Hippocampal formation (tissue), 2 donors: ENCODE measurements around the gene PSKH1.

Experiments used
- DNase-seq, 2 donors: peaks; one replicate each; lab custom pipeline; 2025; lab: John Stamatoyannopoulos, UW

PSKH1 gene

GRCh38 chr16:67940446-67941089, 47.5 kb downstream of the PSKH1 start:
- DNase-seq: no peak

GRCh38 chr16:67941469-67942199, 48.6 kb downstream of the PSKH1 start:
- DNase-seq: no peak

DNA sequence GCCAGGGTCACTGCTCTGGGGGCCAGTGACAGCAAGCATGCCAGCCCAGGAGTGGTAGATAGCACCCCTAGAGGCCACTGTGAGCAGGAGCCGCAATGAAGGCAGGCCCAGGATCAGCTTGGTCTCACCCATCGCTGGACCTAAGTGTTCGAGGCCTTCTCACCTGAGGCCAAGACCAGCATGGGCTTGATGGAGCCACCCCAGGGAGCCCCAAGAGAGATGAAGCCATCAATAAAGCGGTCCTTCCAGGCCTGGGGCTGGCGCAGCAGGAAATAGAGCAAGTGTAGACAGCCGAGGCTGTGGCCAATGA, 49.1 kb downstream of the PSKH1 start:
- no peak for DNase-seq

GRCh38 chr16:67942510-67943255, 49.6 kb downstream of the PSKH1 start:
- no peak for DNase-seq

GRCh38 chr16:67943256-67943618, 50.2 kb downstream of the PSKH1 start:
- no peak for DNase-seq

GRCh38 chr16:67943619-67944504, 50.8 kb downstream of the PSKH1 start, which contains the start of gene LCAT:
Gene LCAT, minus strand, starts transcription at chr16:67944120. Its CDS starts 19 bp downstream, at chr16:67944101.
- DNase-seq: peak; percentile 70 to 85

DNA sequence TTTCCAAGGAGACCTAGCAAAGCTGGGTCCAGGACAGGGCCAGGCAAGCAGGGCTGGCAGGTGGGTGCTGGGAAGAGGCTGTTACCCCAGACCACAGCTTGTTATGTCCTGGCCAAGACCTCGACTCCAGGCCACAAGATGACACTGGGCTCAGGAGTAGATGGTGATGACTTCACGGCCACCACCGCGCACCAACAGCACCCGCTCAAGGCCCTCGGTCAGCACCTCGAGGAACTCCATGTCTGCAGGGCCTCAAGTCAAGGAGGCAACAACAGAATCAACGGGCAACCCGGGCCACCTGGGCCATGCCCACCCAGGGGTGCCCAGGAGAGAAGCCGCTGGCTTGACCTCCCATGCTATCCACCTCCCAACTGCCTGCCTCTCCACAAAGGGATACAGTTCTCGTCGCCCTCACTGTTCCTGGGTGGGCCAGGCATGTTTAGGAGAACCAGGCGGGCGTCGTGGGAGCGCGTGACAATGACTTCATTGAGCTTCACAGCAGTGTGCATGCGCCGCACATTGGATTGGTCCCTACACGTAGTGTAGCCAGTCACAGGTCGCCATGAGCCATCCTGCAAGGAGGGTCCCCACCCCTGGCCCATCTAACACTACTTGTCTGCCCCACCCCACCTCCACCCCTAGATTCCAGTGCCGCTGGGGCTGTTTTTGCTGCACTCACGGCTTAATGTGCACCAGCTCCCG, 51.8 kb downstream of the PSKH1 start:
- DNase-seq: no peak

- DNase-seq: no peak
Measured at GRCh38 chr16:67945392-67945933, 52.4 kb downstream of the PSKH1 start.

GRCh38 chr16:67946128-67946569, 53.1 kb downstream of the PSKH1 start:
- no peak for DNase-seq

DNA sequence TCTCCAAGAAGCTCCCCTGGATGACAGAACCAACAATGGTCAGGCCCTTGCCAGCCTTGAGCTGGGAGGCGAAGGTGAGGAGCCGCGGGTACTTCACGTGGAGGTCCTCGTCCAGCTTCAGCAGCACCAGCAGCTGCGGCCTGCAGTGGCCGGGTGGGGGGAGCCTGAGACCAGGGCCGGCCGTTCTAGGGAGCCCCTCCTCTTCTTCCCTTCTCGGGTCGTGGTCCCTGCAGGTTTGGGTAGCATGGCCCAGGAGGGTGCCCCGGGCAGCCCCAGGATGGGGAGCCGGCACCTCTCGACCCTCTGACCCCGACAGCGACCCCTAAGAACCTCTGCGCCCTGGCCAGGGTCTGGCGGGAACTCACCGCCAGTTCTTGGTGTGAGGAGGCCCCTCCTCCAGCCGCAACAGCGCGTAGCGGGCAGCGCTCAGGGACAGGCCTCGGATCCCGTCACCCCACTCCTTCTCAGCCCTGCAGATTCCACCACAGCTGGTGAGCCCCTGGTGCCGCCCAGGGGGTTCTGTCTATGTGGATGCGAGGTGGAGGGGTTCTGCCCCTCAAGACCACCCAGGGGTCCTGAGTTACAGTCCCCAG, 54.0 kb downstream of the PSKH1 start:
- DNase-seq: no peak

- no peak for DNase-seq
Measured at GRCh38 chr16:67948015-67948414, 55.0 kb downstream of the PSKH1 start.

DNA sequence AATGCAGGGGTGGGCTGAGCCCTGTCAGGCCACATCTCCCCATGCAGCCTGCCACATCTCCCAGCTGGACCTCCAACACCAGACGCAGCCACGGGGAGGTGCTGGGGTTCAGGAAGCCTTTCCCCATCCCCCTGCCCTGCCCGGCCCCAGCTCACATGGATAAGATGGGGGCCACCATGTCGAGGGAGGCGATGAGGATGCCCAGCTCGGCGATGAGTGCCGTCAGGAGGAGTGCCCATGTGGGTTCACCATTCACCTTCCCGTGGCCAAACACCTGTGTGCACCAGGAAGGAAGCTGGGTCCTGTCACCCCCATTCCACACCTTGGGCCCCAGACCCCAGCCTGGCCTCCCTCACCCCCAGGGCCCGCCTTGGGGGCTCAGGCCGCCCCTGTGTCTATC, 56.6 kb downstream of the PSKH1 start:
- no peak for DNase-seq

DNA sequence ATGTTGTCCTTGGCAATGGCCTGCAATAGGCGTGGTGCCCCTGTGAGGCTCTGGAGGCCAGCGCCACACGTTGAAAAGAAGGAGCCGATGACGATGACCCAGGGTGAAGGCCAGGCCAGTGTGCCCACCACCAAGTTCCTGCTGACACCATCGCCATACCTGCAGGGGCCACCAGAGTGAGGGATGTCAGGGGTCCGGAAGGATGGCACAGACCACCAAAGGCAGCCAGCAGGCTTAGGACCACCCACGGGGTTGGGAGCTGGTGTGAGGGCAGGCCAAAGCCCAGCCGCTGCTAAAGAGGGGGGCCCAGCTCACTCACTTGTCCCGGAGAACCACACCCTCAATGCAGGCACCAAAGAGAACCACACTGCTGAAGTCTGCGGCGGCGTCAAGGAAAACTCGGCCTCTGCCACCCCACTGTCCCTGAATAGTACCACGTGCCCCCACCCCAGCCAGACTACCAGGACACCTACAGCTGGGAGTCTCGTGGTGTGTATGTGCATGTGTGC, 57.3 kb downstream of the PSKH1 start:
- DNase-seq: no peak

- peak; percentile 78 to 92 for DNase-seq
Measured at GRCh38 chr16:67951485-67951884, 58.4 kb downstream of the PSKH1 start.

- DNase-seq: no peak
Measured at GRCh38 chr16:67953641-67954375, 60.8 kb downstream of the PSKH1 start.

- DNase-seq: no peak
Measured at GRCh38 chr16:67954421-67955196, 61.6 kb downstream of the PSKH1 start.

DNA sequence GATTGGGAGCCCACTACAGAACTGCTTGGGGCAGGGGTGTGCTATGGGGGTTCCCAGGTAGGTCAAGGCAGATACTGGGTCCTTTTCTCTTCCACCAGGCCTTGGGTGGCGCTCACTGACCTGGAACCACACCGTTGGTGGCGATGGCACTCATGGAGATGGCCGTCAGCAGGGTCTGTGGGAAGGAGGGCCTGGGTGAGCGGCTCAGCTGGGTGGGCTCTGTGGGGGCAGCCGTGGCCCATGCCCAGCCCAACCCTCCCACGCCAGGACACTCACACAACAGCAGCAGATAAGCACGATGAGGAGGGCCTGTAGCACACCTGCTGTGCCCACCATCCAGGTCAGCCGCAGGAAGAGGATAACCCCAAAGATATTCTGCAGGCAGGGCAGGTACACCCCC, 64.6 kb downstream of the PSKH1 start:
- DNase-seq: no peak

GRCh38 chr16:67959536-67960329, 66.7 kb downstream of the PSKH1 start:
- no peak for DNase-seq
